Measurements from ENCODE around the gene COX6A2.

The COX6A2 gene

GRCh38 chr16:31388535-31388934 lies 39.6 kb downstream of the COX6A2 start:
- no peaks in the 10 kb centered on the region for H3K9me3 Mint-ChIP-seq
- H3K4me3 Mint-ChIP-seq = no peak overlapping the region
- H3K27me3 Mint-ChIP-seq = peaks cover 14% of the 10 kb centered on the region
- no peak for ATAC-seq
- H3K27ac Mint-ChIP-seq = no peak overlapping the region
- H3K4me1 Mint-ChIP-seq = peaks cover 27% of the 10 kb centered on the region
- H3K36me3 Mint-ChIP-seq = no peaks in the 10 kb centered on the region

GRCh38 chr16:31386157-31386984 lies 41.8 kb downstream of the COX6A2 start:
- Mint-ChIP-seq H3K4me1 (peaks cover 27% of the 10 kb centered on the region), H3K9me3 (no peaks in the 10 kb centered on the region), H3K27ac (no peak overlapping the region), H3K36me3 (peaks cover 6% of the 10 kb centered on the region), H3K4me3 (no peak overlapping the region), H3K27me3 (no peaks in the 10 kb centered on the region)
- peak; percentile 80 for ATAC-seq

- peaks cover 27% of the 10 kb centered on the region for H3K4me1 Mint-ChIP-seq
- no peak for ATAC-seq
- H3K9me3 Mint-ChIP-seq = no peaks in the 10 kb centered on the region
- H3K36me3 Mint-ChIP-seq = peaks cover 6% of the 10 kb centered on the region
- H3K4me3 Mint-ChIP-seq = no peak overlapping the region
- no peaks in the 10 kb centered on the region for H3K27me3 Mint-ChIP-seq
- H3K27ac Mint-ChIP-seq = no peak overlapping the region
These were observed 42.5 kb downstream of the COX6A2 start for GRCh38 chr16:31385680-31386079.

GRCh38 chr16:31382485-31383161 lies 45.5 kb downstream of the COX6A2 start:
- peaks cover 26% of the 10 kb centered on the region for H3K4me1 Mint-ChIP-seq
- no peaks in the 10 kb centered on the region for H3K9me3 Mint-ChIP-seq
- peak; percentile 72 for ATAC-seq
- peaks cover 23% of the 10 kb centered on the region for H3K36me3 Mint-ChIP-seq
- no peaks in the 10 kb centered on the region for H3K27me3 Mint-ChIP-seq
- H3K4me3 Mint-ChIP-seq = peak overlapping the region; percentile 13
- H3K27ac Mint-ChIP-seq = no peak overlapping the region

GRCh38 chr16:31380201-31380600 lies 48.0 kb downstream of the COX6A2 start:
- ATAC-seq = no peak
- peaks cover 2% of the 10 kb centered on the region for H3K9me3 Mint-ChIP-seq
- peak overlapping the region; percentile 22 for H3K27ac Mint-ChIP-seq
- H3K27me3 Mint-ChIP-seq = no peaks in the 10 kb centered on the region
- H3K36me3 Mint-ChIP-seq = peaks cover 37% of the 10 kb centered on the region
- H3K4me3 Mint-ChIP-seq = no peak overlapping the region
- H3K4me1 Mint-ChIP-seq = peaks cover 19% of the 10 kb centered on the region
